HG02885 (cell line): ENCODE measurements around the gene EHMT2.
"Not testable (repeated sequence)": the region's sequence is repeated elsewhere in the genome, so short reads cannot be mapped to it uniquely, and the experiment has no call there.

Experiments
- ATAC-seq: cut with Tn5 transposase; IDR thresholded peaks from one replicate; pipeline ENCODE4 v1.9.1; 2021; ENCODE audit warnings: mild to moderate bottlenecking; ENCODE audit not compliant: unreplicated experiment, poor library complexity

EHMT2 gene

GRCh38 chr6:31897612-31898382 is at the start of gene EHMT2:
Gene EHMT2, minus strand, starts transcription at chr6:31897698. Its CDS starts 21 bp downstream, at chr6:31897677.
- ATAC-seq, result peak; percentile 57

GRCh38 chr6:31947070-31947675 is 49.7 kb upstream of the EHMT2 start:
- no peak for ATAC-seq

- ATAC-seq, result no peak
These were observed 48.9 kb upstream of the EHMT2 start for GRCh38 chr6:31946370-31946885.

- ATAC-seq, result no peak
These were observed 48.2 kb upstream of the EHMT2 start, which contains the start of gene CFB for GRCh38 chr6:31945507-31946369. Gene CFB, plus strand, starts transcription at chr6:31946095. Its CDS starts 127 bp downstream, at chr6:31946222.

GRCh38 chr6:31945154-31945506 is 47.6 kb upstream of the EHMT2 start:
- ATAC-seq, result no peak

- ATAC-seq, result no peak
These were observed 46.2 kb upstream of the EHMT2 start for GRCh38 chr6:31943742-31944141.

- ATAC-seq, result no peak
These were observed 42.8 kb upstream of the EHMT2 start for GRCh38 chr6:31940256-31940664.

- no peak for ATAC-seq
These were observed 38.3 kb upstream of the EHMT2 start for GRCh38 chr6:31935823-31936222.

- no peak for ATAC-seq
These were observed 37.5 kb upstream of the EHMT2 start for GRCh38 chr6:31935021-31935420.

GRCh38 chr6:31933537-31933936 is 36.0 kb upstream of the EHMT2 start:
- no peak for ATAC-seq

- ATAC-seq, result not testable (repeated sequence)
These were observed 34.6 kb upstream of the EHMT2 start for GRCh38 chr6:31932137-31932536.

- no peak for ATAC-seq
These were observed 33.5 kb upstream of the EHMT2 start for GRCh38 chr6:31930962-31931361.

GRCh38 chr6:31928672-31928939 is 31.1 kb upstream of the EHMT2 start:
- no peak for ATAC-seq

- no peak for ATAC-seq
These were observed 30.6 kb upstream of the EHMT2 start for GRCh38 chr6:31927863-31928671.

- no peak for ATAC-seq
These were observed 29.9 kb upstream of the EHMT2 start, which contains the start of gene C2 for GRCh38 chr6:31927242-31927862. Gene C2, plus strand, starts transcription at chr6:31927717. Its CDS starts 36 bp downstream, at chr6:31927753.

GRCh38 chr6:31922942-31923341 is 25.4 kb upstream of the EHMT2 start:
- no peak for ATAC-seq

GRCh38 chr6:31920811-31921210 is 23.3 kb upstream of the EHMT2 start:
- ATAC-seq, result no peak

GRCh38 chr6:31919624-31920303 is 22.3 kb upstream of the EHMT2 start:
- ATAC-seq, result no peak

GRCh38 chr6:31918069-31918720 is 20.7 kb upstream of the EHMT2 start:
- no peak for ATAC-seq
